HepG2 (cell line): ENCODE data around the gene SYNE3. TPM values are rescaled to one million over a fixed set of nuclear protein-coding genes. Genes with fewer than 3 reads are reported as not detected.
A peak's percentile ranks its signal among the peaks of the same experiment; 100 is the strongest.

Source experiments
- ARNT2 ChIP-seq: sonication (generic); formaldehyde crosslinking; IDR thresholded peaks from 2 replicates; pipeline ENCODE4 v1.8.0; 2022; ENCODE audit warnings: mild to moderate bottlenecking, low read depth, missing genetic modification reagents, moderate library complexity
- ASH2L ChIP-seq: fragments of 300-600, 200-600 bp; sonication (generic); IDR thresholded peaks from 2 replicates; pipeline ENCODE4 v1.7.0; 2017; ENCODE audit warnings: low read depth, mild to moderate bottlenecking, moderate library complexity, mixed read lengths, low read length; ENCODE audit not compliant: insufficient read length
- CEBPG ChIP-seq: IDR thresholded peaks from 2 replicates; pipeline ENCODE4 v1.6.1; 2016
- CENPT ChIP-seq: sonication (generic); formaldehyde crosslinking; IDR thresholded peaks from 2 replicates; pipeline ENCODE4 v1.8.0; 2022; ENCODE audit warnings: low read depth, mild to moderate bottlenecking, moderate library complexity, missing genetic modification reagents
- FOXO1 ChIP-seq: sonication (generic); formaldehyde crosslinking; IDR thresholded peaks from 2 replicates; pipeline ENCODE4 v1.4.0; 2020; ENCODE audit warnings: missing genetic modification reagents
- GABPB1 ChIP-seq: IDR thresholded peaks from 2 replicates; pipeline ENCODE4 v1.6.1; 2016; ENCODE audit warnings: mild to moderate bottlenecking, missing genetic modification reagents, moderate library complexity, missing compliant biosample characterization
- HNF4G ChIP-seq, 2 experiments: sonication (generic) in 1 of 2; formaldehyde crosslinking in 1 of 2; IDR thresholded peaks; 2 replicates each; pipeline versions ENCODE4 v1.4.0 to v1.6.1; 2011 to 2020; ENCODE audit warnings: borderline replicate concordance in 2 of 2, low read depth in 2 of 2, mild to moderate bottlenecking in 2 of 2, low read length in 1 of 2, missing genetic modification reagents in 1 of 2, moderate library complexity in 1 of 2
- MAX ChIP-seq: IDR thresholded peaks from 2 replicates; pipeline ENCODE4 v1.6.1; 2012; ENCODE audit warnings: inconsistent platforms
- MYC ChIP-seq: sonication (generic); formaldehyde crosslinking; IDR thresholded peaks from 2 replicates; pipeline ENCODE4 v1.9.0; 2021; ENCODE audit warnings: missing genetic modification reagents, borderline replicate concordance
- SIN3B ChIP-seq: fragments of 150-350 bp; IDR thresholded peaks from 2 replicates; pipeline ENCODE4 v1.6.1; 2014; ENCODE audit warnings: low read length
- SMAD1 ChIP-seq: sonication (generic); formaldehyde crosslinking; IDR thresholded peaks from 2 replicates; pipeline ENCODE4 v1.4.0; 2020; ENCODE audit warnings: missing genetic modification reagents, low read depth, mild to moderate bottlenecking, borderline replicate concordance
- TCF12 ChIP-seq, 2 experiments: fragments of 450-650 bp in 1 of 2; sonication (generic) in 1 of 2; formaldehyde crosslinking in 1 of 2; IDR thresholded peaks; 2 replicates each; pipeline versions ENCODE4 v1.6.1 to v1.8.0; 2017 to 2022; ENCODE audit warnings: antibody characterized with exemption in 1 of 2, mild to moderate bottlenecking in 1 of 2, missing genetic modification reagents in 1 of 2, moderate library complexity in 1 of 2
- THAP11 ChIP-seq: IDR thresholded peaks from 2 replicates; pipeline ENCODE4 v1.6.1; 2016; ENCODE audit warnings: missing biosample characterization, missing genetic modification reagents
- THRA ChIP-seq: sonication (generic); formaldehyde crosslinking; IDR thresholded peaks from 2 replicates; pipeline ENCODE4 v1.4.0; 2020; ENCODE audit warnings: missing genetic modification reagents, borderline replicate concordance
- ZBTB44 ChIP-seq: sonication (generic); formaldehyde crosslinking; IDR thresholded peaks from 2 replicates; pipeline ENCODE4 v1.4.0; 2020; ENCODE audit warnings: missing genetic modification reagents
- ZFY ChIP-seq: sonication (generic); formaldehyde crosslinking; IDR thresholded peaks from 2 replicates; pipeline ENCODE4 v1.4.0; 2020; ENCODE audit warnings: missing genetic modification reagents
- ZMYM2 ChIP-seq: sonication (generic); formaldehyde crosslinking; IDR thresholded peaks from 2 replicates; pipeline ENCODE4 v1.8.0; 2022; ENCODE audit warnings: mild to moderate bottlenecking, missing genetic modification reagents
- ZNF160 ChIP-seq: sonication (generic); formaldehyde crosslinking; IDR thresholded peaks from 2 replicates; pipeline ENCODE4 v1.8.0; 2022; ENCODE audit warnings: mild to moderate bottlenecking, inconsistent platforms, missing genetic modification reagents
- ZNF232 ChIP-seq: sonication (generic); formaldehyde crosslinking; IDR thresholded peaks from 2 replicates; pipeline ENCODE4 v1.4.0; 2020; ENCODE audit warnings: missing genetic modification reagents, borderline replicate concordance
- ZNF274 ChIP-seq: sonication (generic); formaldehyde crosslinking; IDR thresholded peaks from 2 replicates; pipeline ENCODE4 v1.5.1; 2020; ENCODE audit warnings: mild to moderate bottlenecking, missing genetic modification reagents
- ZNF430 ChIP-seq: sonication (generic); formaldehyde crosslinking; IDR thresholded peaks from 2 replicates; pipeline ENCODE4 v1.9.0; 2021; ENCODE audit warnings: mild to moderate bottlenecking, missing genetic modification reagents
- ZNF558 ChIP-seq: sonication (generic); formaldehyde crosslinking; IDR thresholded peaks from 2 replicates; pipeline ENCODE4 v1.9.0; 2022; ENCODE audit warnings: mild to moderate bottlenecking, missing genetic modification reagents, borderline replicate concordance
- ZNF569 ChIP-seq: sonication (generic); formaldehyde crosslinking; IDR thresholded peaks from 2 replicates; pipeline ENCODE4 v1.5.0; 2020; ENCODE audit warnings: mild to moderate bottlenecking, missing genetic modification reagents, moderate library complexity, borderline replicate concordance
- ZNF577 ChIP-seq: sonication (generic); formaldehyde crosslinking; IDR thresholded peaks from 2 replicates; pipeline ENCODE4 v1.4.0; 2020; ENCODE audit warnings: mild to moderate bottlenecking, low read depth, missing genetic modification reagents, borderline replicate concordance
- polyA plus RNA-seq, 8 experiments: library from polyadenylated mRNA; depleted of rRNA in 3 of 8; stranded (reverse) in 7 of 8; unstranded in 1 of 8; fragments of >200 nt; fragmentation: Illumina TruSeq in 4 of 8; extraction: Trizol in 4 of 8; gene quantifications; 2 replicates each; pipeline versions ENCODE4 v1.2.1 to v1.2.3, GENCODE V29; 2011 to 2016; ENCODE audit warnings: low read depth in 4 of 8, missing spikeins in 1 of 8, mixed read lengths in 1 of 8; ENCODE audit not compliant: insufficient read depth in 1 of 8
- total RNA-seq, 5 experiments: library from RNA; depleted of rRNA; stranded (reverse); fragments of >200 nt; fragmentation: Illumina TruSeq; extraction: Trizol; gene quantifications; 2 replicates each; pipeline ENCODE4 v1.2.3, GENCODE V29; 2016; ENCODE audit warnings: low read depth in 1 of 5
- TF ChIP-seq, protein P1 (sequence below): IDR thresholded peaks from 2 replicates; pipeline ENCODE4 v1.6.1; 2016; ENCODE audit warnings: missing compliant biosample characterization, missing genetic modification reagents, borderline replicate concordance

The SYNE3 gene
- total and polyA plus RNA-seq, 2 of the 13 experiments (the other 11 are each of a cell fraction or from before 2014, with no cell fraction given), result 7.8 to 8.0 TPM

DNA sequence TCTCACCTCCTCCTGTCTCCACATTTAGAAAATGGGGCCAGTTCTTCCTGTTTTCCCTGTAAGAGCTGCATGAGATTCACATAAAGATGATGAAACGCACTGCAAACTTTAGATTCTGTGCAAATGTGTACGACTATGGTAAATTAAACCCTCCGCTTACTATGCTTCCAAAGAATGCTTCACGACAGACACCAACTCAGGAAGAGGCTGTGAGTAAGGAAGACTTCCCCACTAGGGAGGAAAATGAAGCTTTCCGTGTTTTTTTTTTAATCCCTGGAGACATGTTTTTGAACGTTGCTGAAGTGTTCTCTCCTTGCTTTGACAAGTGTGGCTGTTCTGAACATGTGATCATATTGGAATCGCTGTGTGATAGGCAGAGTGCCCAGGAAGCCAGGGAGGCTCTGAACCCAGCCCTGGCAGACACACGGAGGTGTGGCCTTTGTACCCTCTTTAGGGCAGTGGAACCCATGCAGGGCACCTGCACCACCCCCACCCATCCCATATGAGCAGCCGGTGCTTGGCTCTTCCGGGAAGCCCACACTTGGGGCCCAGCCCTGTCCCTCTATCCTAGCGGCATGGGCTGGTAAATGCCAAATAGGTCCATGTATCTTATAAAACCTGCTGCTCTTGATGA is 7.5 kb upstream of the SYNE3 start (continued):
- no peak for TF ChIP-seq ZBTB44 (CRISPR knock-in tag)
- TF ChIP-seq ZNF577 (CRISPR knock-in tag), result peak; percentile 17; the same call in 1 of the 2 replicates
- TF ChIP-seq ASH2L, result peak; percentile 15
- TF ChIP-seq SIN3B, result no peak
- TF ChIP-seq ARNT2, result 0 out of 2 replicates have a peak, but pooled peaks have one; percentile 32
- TF ChIP-seq CEBPG (CRISPR knock-in tag), result 0 out of 2 replicates have a peak, but pooled peaks have one; percentile 6
- TF ChIP-seq ZFY (CRISPR knock-in tag), result no peak; the same call in 1 of the 2 replicates
- no peak for TF ChIP-seq ZNF274
- peak; percentile 62; the same call in 1 of the 2 replicates for TF ChIP-seq THRA (CRISPR knock-in tag)
- no peak for TF ChIP-seq ZNF160 (CRISPR knock-in tag)
- peak; percentile 10; the same call in 1 of the 2 replicates for TF ChIP-seq THAP11
- TF ChIP-seq MAX, result peak; percentile 46
- no peak for TF ChIP-seq CENPT (CRISPR knock-in tag)
- peak; percentile 28; the same call in 1 of the 2 replicates for TF ChIP-seq ZMYM2 (CRISPR knock-in tag)
- TF ChIP-seq ZNF430 (CRISPR knock-in tag), result peak; percentile 67; the same call in 1 of the 2 replicates
- TF ChIP-seq ZNF558 (CRISPR knock-in tag), result no peak
- TF ChIP-seq ZNF569 (CRISPR knock-in tag), result no peak
- TF ChIP-seq GABPB1, result peak; percentile 42
- TF ChIP-seq, protein P1, sequence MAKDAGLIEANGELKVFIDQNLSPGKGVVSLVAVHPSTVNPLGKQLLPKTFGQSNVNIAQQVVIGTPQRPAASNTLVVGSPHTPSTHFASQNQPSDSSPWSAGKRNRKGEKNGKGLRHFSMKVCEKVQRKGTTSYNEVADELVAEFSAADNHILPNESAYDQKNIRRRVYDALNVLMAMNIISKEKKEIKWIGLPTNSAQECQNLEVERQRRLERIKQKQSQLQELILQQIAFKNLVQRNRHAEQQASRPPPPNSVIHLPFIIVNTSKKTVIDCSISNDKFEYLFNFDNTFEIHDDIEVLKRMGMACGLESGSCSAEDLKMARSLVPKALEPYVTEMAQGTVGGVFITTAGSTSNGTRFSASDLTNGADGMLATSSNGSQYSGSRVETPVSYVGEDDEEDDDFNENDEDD, result no peak
- TF ChIP-seq TCF12 (IDR thresholded peaks at IDR 0.05), result no peak
- TF ChIP-seq TCF12 (CRISPR knock-in tag; IDR thresholded peaks at IDR 0.05), result 0 out of 2 replicates have a peak, but pooled peaks have one; percentile 1
- TF ChIP-seq SMAD1 (CRISPR knock-in tag), result no peak
- TF ChIP-seq MYC, result 0 out of 2 replicates have a peak, but pooled peaks have one; percentile 26
- peak; percentile 19; the same call in 1 of the 2 replicates for TF ChIP-seq HNF4G (IDR thresholded peaks at IDR 0.05; ENCODE audit: borderline replicate concordance, low read depth, low read length)
- TF ChIP-seq HNF4G (CRISPR knock-in tag; IDR thresholded peaks at IDR 0.05; ENCODE audit: borderline replicate concordance, low read depth), result peak; percentile 43; the same call in 1 of the 2 replicates
- 0 out of 2 replicates have a peak, but pooled peaks have one; percentile 17 for TF ChIP-seq ZNF232 (CRISPR knock-in tag)
- TF ChIP-seq FOXO1 (CRISPR knock-in tag), result peak; percentile 21; the same call in 1 of the 2 replicates
